Naive B cell (primary cell): ENCODE results near the gene THUMPD2. TPM values are rescaled to one million over a fixed set of nuclear protein-coding genes. Genes with fewer than 3 reads are reported as not detected.

Experiments
- ATAC-seq, 2 donors: fragments of 150-1000 bp; cut with Tn5 transposase; 2 replicates each; pipeline ENCODE4 v1.10.0; 2021; ENCODE audit warnings: low read depth in 2 of 2, mild to moderate bottlenecking in 2 of 2, moderate library complexity in 2 of 2
- DNase-seq: peaks from one replicate; pipeline ENCODE4 v3.0.0; 2022
- H3K27ac Mint-ChIP-seq, 6 donors: one replicate each; pipeline ENCODE4 v1.8.0; 2020 to 2022; ENCODE audit warnings: mild to moderate bottlenecking in 6 of 6, mixed read lengths in 6 of 6, moderate library complexity in 5 of 6, inconsistent platforms in 2 of 6
- H3K27me3 Mint-ChIP-seq, 3 donors: one replicate each; pipeline ENCODE4 v1.8.0; 2021 to 2022; ENCODE audit warnings: mixed read lengths in 3 of 3, mild to moderate bottlenecking in 1 of 3
- H3K36me3 Mint-ChIP-seq, 2 donors: one replicate each; pipeline ENCODE4 v1.8.0; 2020 to 2022; ENCODE audit warnings: mixed read lengths in 2 of 2, inconsistent platforms in 1 of 2, mild to moderate bottlenecking in 1 of 2
- H3K4me1 Mint-ChIP-seq, 3 donors: one replicate each; pipeline ENCODE4 v1.8.0; 2020 to 2022; ENCODE audit warnings: mixed read lengths in 3 of 3, inconsistent platforms in 1 of 3, mild to moderate bottlenecking in 1 of 3, moderate library complexity in 1 of 3
- H3K4me3 Mint-ChIP-seq, 8 donors: one replicate each; pipeline ENCODE4 v1.8.0; 2020 to 2022; ENCODE audit warnings: mild to moderate bottlenecking in 8 of 8, mixed read lengths in 8 of 8, moderate library complexity in 8 of 8, inconsistent platforms in 2 of 8
- H3K9me3 Mint-ChIP-seq, 7 donors: one replicate each; pipeline ENCODE4 v1.8.0; 2020 to 2022; ENCODE audit warnings: mixed read lengths in 7 of 7, mild to moderate bottlenecking in 5 of 7, inconsistent platforms in 2 of 7, moderate library complexity in 1 of 7
- polyA plus RNA-seq, 6 donors: library from polyadenylated mRNA; unstranded; fragments of 300-500 nt; fragmentation: Illumina TruSeq; gene quantifications; one replicate each; pipeline ENCODE4 v1.2.3, GENCODE V29; 2021; ENCODE audit warnings: low read depth in 6 of 6

The THUMPD2 gene
- polyA plus RNA-seq, 6 donors from 2014 or later, result 5.2 to 15.2 (median 6.1) TPM

- Mint-ChIP-seq H3K9me3 (peaks cover 0 to 4% (median 0%) of the 10 kb centered on the region in 7 donors), H3K4me3 (no peak overlapping the region), H3K4me1 (peaks cover 0 to 4% (median 2%) of the 10 kb centered on the region in 3 donors), H3K27ac (no peak overlapping the region), H3K36me3 (no peaks in the 10 kb centered on the region), H3K27me3 (peaks cover 0 to 8% (median 4%) of the 10 kb centered on the region in 3 donors)
- no peak for ATAC-seq
- no peak for DNase-seq
Measured at GRCh38 chr2:39723946-39724827, 54.9 kb downstream of the THUMPD2 start.

GRCh38 chr2:39723497-39723896 is 55.6 kb downstream of the THUMPD2 start:
- Mint-ChIP-seq H3K4me3 (no peak overlapping the region), H3K36me3 (no peaks in the 10 kb centered on the region), H3K4me1 (peaks cover 0 to 2% (median under 1%) of the 10 kb centered on the region in 3 donors), H3K27ac (no peak overlapping the region), H3K27me3 (peaks cover 0 to 8% (median 4%) of the 10 kb centered on the region in 3 donors), H3K9me3 (peaks cover 0 to 4% (median 0%) of the 10 kb centered on the region in 7 donors)
- ATAC-seq (no peak), DNase-seq (no peak)

GRCh38 chr2:39720970-39721369 is 58.1 kb downstream of the THUMPD2 start:
- no peak for DNase-seq
- Mint-ChIP-seq H3K36me3 (no peaks in the 10 kb centered on the region), H3K4me1 (no peaks in the 10 kb centered on the region), H3K27ac (no peak overlapping the region), H3K9me3 (no peaks in the 10 kb centered on the region), H3K27me3 (peaks cover 0 to 8% (median 4%) of the 10 kb centered on the region in 3 donors), H3K4me3 (no peak overlapping the region)
- no peak for ATAC-seq

- Mint-ChIP-seq H3K36me3 (no peaks in the 10 kb centered on the region), H3K4me3 (no peak overlapping the region), H3K27me3 (peaks cover 0 to 8% (median 4%) of the 10 kb centered on the region in 3 donors), H3K9me3 (no peaks in the 10 kb centered on the region), H3K27ac (no peak overlapping the region), H3K4me1 (no peaks in the 10 kb centered on the region)
- DNase-seq (no peak), ATAC-seq (no peak)
Measured at GRCh38 chr2:39719317-39719716, 59.7 kb downstream of the THUMPD2 start.

GRCh38 chr2:39718483-39718882 is 60.6 kb downstream of the THUMPD2 start:
- Mint-ChIP-seq H3K9me3 (no peaks in the 10 kb centered on the region), H3K36me3 (no peaks in the 10 kb centered on the region), H3K27me3 (peaks cover 0 to 8% (median 4%) of the 10 kb centered on the region in 3 donors), H3K4me1 (no peaks in the 10 kb centered on the region), H3K27ac (no peak overlapping the region), H3K4me3 (no peak overlapping the region)
- ATAC-seq (no peak), DNase-seq (no peak)

GRCh38 chr2:39717067-39717466 is 62.0 kb downstream of the THUMPD2 start:
- Mint-ChIP-seq H3K27ac (no peak overlapping the region), H3K9me3 (no peaks in the 10 kb centered on the region), H3K4me1 (no peaks in the 10 kb centered on the region), H3K36me3 (no peaks in the 10 kb centered on the region), H3K4me3 (no peak overlapping the region), H3K27me3 (peaks cover 0 to 8% (median 2%) of the 10 kb centered on the region in 3 donors)
- DNase-seq (no peak), ATAC-seq (no peak)

- no peak overlapping the region for H3K4me3 Mint-ChIP-seq
- H3K27me3 Mint-ChIP-seq, result peaks cover 0 to 8% (median 2%) of the 10 kb centered on the region in 3 donors
- H3K27ac Mint-ChIP-seq, result no peak overlapping the region
- no peak for ATAC-seq
- DNase-seq, result no peak
- no peaks in the 10 kb centered on the region for H3K4me1 Mint-ChIP-seq
- H3K9me3 Mint-ChIP-seq, result no peaks in the 10 kb centered on the region
- H3K36me3 Mint-ChIP-seq, result no peaks in the 10 kb centered on the region
Measured at GRCh38 chr2:39715822-39716221, 63.2 kb downstream of the THUMPD2 start.

- H3K27ac Mint-ChIP-seq, result no peak overlapping the region
- no peaks in the 10 kb centered on the region for H3K36me3 Mint-ChIP-seq
- H3K27me3 Mint-ChIP-seq, result peaks cover 0 to 4% (median 1%) of the 10 kb centered on the region in 3 donors
- H3K4me3 Mint-ChIP-seq, result no peak overlapping the region
- no peaks in the 10 kb centered on the region for H3K9me3 Mint-ChIP-seq
- no peaks in the 10 kb centered on the region for H3K4me1 Mint-ChIP-seq
- DNase-seq (no peak), ATAC-seq (no peak)
Measured at GRCh38 chr2:39715095-39715494, 64.0 kb downstream of the THUMPD2 start.

GRCh38 chr2:39712953-39713352 is 66.1 kb downstream of the THUMPD2 start:
- no peak for ATAC-seq
- DNase-seq, result no peak
- Mint-ChIP-seq H3K4me1 (no peaks in the 10 kb centered on the region), H3K9me3 (peaks cover 0 to 2% (median 0%) of the 10 kb centered on the region in 7 donors), H3K36me3 (peaks cover 2 to 4% of the 10 kb centered on the region in 2 donors), H3K4me3 (no peak overlapping the region), H3K27ac (no peak overlapping the region), H3K27me3 (peaks cover 0 to 14% (median 4%) of the 10 kb centered on the region in 3 donors)

GRCh38 chr2:39710807-39711206 is 68.3 kb downstream of the THUMPD2 start:
- Mint-ChIP-seq H3K27ac (peak overlapping the region in 1 of 6 donors; percentile 72), H3K36me3 (peaks cover 6 to 8% of the 10 kb centered on the region in 2 donors), H3K4me3 (no peak overlapping the region), H3K4me1 (no peaks in the 10 kb centered on the region), H3K27me3 (peaks cover 0 to 26% (median 4%) of the 10 kb centered on the region in 3 donors), H3K9me3 (peaks cover 0 to 6% (median 0%) of the 10 kb centered on the region in 7 donors)
- ATAC-seq (no peak), DNase-seq (no peak)

- Mint-ChIP-seq H3K27me3 (peaks cover 0 to 27% (median 4%) of the 10 kb centered on the region in 3 donors), H3K4me3 (no peak overlapping the region)
- DNase-seq, result no peak
Measured at GRCh38 chr2:39708003-39708402, 71.1 kb downstream of the THUMPD2 start.

GRCh38 chr2:39706945-39707344 is 72.1 kb downstream of the THUMPD2 start:
- peaks cover 0 to 27% (median 4%) of the 10 kb centered on the region in 3 donors for H3K27me3 Mint-ChIP-seq
- no peak overlapping the region for H3K27ac Mint-ChIP-seq
- ATAC-seq (no peak), DNase-seq (no peak)
- H3K4me3 Mint-ChIP-seq, result no peak overlapping the region
- H3K4me1 Mint-ChIP-seq, result no peaks in the 10 kb centered on the region
- H3K36me3 Mint-ChIP-seq, result peaks cover 9 to 14% of the 10 kb centered on the region in 2 donors
- peaks cover 3 to 26% (median 11%) of the 10 kb centered on the region in 7 donors for H3K9me3 Mint-ChIP-seq

More at GRCh38 chr2:39708003-39708402, 71.1 kb downstream of the THUMPD2 start:
- peak overlapping the region in 2 of 6 donors; percentile 7 to 22 for H3K27ac Mint-ChIP-seq
- H3K4me1 Mint-ChIP-seq, result no peaks in the 10 kb centered on the region
- H3K36me3 Mint-ChIP-seq, result peaks cover 7 to 8% of the 10 kb centered on the region in 2 donors
- H3K9me3 Mint-ChIP-seq, result peaks cover 0 to 16% (median 3%) of the 10 kb centered on the region in 7 donors
- no peak for ATAC-seq

- Mint-ChIP-seq H3K9me3 (peaks cover 5 to 33% (median 16%) of the 10 kb centered on the region in 7 donors), H3K4me1 (no peaks in the 10 kb centered on the region), H3K4me3 (no peak overlapping the region), H3K27me3 (peaks cover 0 to 27% (median 4%) of the 10 kb centered on the region in 3 donors), H3K27ac (no peak overlapping the region), H3K36me3 (peaks cover 13 to 20% of the 10 kb centered on the region in 2 donors)
- DNase-seq (no peak), ATAC-seq (no peak)
Measured at GRCh38 chr2:39706312-39706711, 72.7 kb downstream of the THUMPD2 start.

- DNase-seq (no peak), ATAC-seq (no peak)
- Mint-ChIP-seq H3K4me3 (no peak overlapping the region), H3K27ac (no peak overlapping the region), H3K27me3 (peaks cover 0 to 27% (median under 1%) of the 10 kb centered on the region in 3 donors), H3K9me3 (peaks cover 5 to 39% (median 23%) of the 10 kb centered on the region in 7 donors), H3K4me1 (no peaks in the 10 kb centered on the region), H3K36me3 (peaks cover 20 to 27% of the 10 kb centered on the region in 2 donors)
Measured at GRCh38 chr2:39705638-39706037, 73.4 kb downstream of the THUMPD2 start.
